ENCODE results near the gene IFT20. TPM values are rescaled to one million over a fixed set of nuclear protein-coding genes. Genes with fewer than 3 reads are reported as not detected.

Gene IFT20
- total RNA-seq, 1 experiment from 2014 or later = 25.4 TPM

DNA sequence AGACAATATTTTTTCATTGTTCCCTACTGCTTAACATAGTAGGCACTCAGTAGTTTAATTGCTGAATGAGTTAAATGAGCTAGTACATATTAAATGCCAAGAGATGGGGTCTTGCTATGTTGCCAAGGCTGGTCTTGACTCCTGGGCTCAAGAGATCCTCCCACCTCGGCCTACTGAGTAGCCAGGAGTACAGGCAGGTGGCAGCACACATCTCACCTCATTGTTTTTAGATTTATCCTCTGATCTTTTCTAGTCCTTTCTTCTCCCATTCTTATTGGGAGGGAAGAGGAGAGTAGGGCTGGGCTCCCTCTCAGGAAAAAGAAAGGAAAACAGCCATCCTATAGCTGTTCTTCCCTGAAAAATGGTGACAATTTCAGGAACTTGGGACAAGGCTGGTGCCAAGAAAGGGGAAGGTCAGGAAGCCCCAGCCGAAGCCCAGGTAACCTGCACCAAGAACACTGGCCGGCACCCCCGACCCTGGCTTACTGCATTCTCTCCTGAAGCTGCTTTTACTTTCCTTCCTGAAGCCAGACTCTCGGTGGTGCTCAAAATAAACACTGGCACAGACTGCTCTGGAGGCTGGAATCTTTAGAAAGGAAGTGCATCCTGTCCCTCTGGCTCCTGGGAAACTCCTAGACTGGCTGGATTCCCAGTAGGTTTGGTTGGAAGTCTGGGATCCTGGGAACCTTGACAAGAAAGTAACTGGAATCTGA, 2.9 kb upstream of the IFT20 start:
- BruUV-seq (replicated peaks) = no TSS peak
- no peak for TF ChIP-seq POLR2AphosphoS5 (IDR thresholded peaks at IDR 0.05; ENCODE audit: low read depth, low read length)
- TF ChIP-seq SIN3A (IDR thresholded peaks at IDR 0.05; ENCODE audit: borderline replicate concordance, insufficient read depth, low read depth, low read length) = no peak
- no peak for ATAC-seq
- intact Hi-C loops (cut with micrococcal nuclease; ENCODE audit: unreplicated experiment) = no loop called here
- ChIA-PET POLR2A (interaction anchor here (0.5 kb wide), 1 partner anchor 107 kb away, joined by 6 read pairs; no protein-coding TSS in a partner anchor), CTCF (no interaction called here)
- Histone ChIP-seq H3K4me3 (ENCODE audit: low read depth in 2 of 2, low read length in 2 of 2) (no peak overlapping the region), H3K27me3 (ENCODE audit: control insufficient read depth, insufficient read depth, low read length) (no peaks in the 10 kb centered on the region), H3K4me1 (ENCODE audit: control insufficient read depth, insufficient read depth, low read length) (peaks cover 27% of the 10 kb centered on the region), H3K9me3 (ENCODE audit: control insufficient read depth, insufficient read depth, low read depth, low read length) (no peaks in the 10 kb centered on the region), H3K27ac (ENCODE audit: low read length) (peak overlapping the region; percentile 40), H3K36me3 (ENCODE audit: control insufficient read depth, insufficient read depth, low read length) (no peaks in the 10 kb centered on the region; the same call in 1 of the 2 replicates)
- DNase-seq (ENCODE audit: low read depth, low spot score) = no peak
- in situ Hi-C loops (cut with HindIII; ENCODE audit: low pct_unique_long_range_greater_than_20kb, low sequenced_read_pairs) = no loop called here

DNA sequence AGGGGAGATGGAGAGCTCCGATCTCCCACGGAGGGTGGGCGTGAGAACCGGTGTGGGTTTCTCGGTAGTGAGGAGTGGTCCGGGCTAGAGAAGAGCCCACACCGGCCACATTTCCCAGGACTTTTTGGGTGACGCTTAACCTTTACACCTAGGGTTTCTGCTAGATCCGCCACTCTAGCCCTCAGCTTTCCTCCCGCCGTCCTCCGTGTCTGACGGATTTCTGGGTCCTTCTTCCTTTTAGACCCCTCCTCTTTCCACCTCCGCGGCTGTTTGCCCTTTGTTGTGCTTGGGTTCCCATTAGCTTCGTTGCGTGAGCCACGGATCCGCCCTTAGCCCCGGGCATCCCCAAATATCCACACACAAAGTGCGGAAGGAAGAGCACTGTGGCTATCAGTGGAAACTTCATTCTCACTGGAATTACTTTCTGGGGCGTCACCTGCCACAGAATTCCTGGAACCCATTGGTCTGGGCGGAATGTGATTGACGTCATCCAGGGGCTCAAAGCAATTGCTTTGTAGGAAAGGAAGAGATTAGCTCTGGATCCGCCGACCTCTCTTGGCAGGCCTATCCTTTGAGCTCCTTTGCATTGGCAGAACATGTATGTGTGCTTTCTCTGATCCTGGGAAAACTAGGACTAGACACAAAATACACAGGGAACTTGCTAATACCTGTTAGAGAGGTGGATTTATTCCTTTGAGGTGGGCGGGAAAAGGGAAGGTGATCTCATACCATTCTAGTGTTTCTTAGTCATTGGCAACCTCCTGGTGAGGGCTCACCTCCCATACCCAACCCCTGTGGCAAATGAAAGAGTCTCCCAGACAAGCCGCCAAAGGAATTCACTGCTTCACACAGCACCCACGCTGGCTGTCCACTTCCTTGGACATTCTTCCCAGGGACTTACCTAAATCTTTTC, 943 bp upstream of the IFT20 start:
- Histone ChIP-seq H3K36me3 (ENCODE audit: control insufficient read depth, insufficient read depth, low read length) (no peaks in the 10 kb centered on the region; the same call in 1 of the 2 replicates), H3K27me3 (ENCODE audit: control insufficient read depth, insufficient read depth, low read length) (no peaks in the 10 kb centered on the region), H3K4me1 (ENCODE audit: control insufficient read depth, insufficient read depth, low read length) (peaks cover 27% of the 10 kb centered on the region), H3K4me3 (ENCODE audit: low read depth in 2 of 2, low read length in 2 of 2) (peak overlapping the region; percentile 87 to 95), H3K9me3 (ENCODE audit: control insufficient read depth, insufficient read depth, low read depth, low read length) (no peaks in the 10 kb centered on the region), H3K27ac (ENCODE audit: low read length) (peak overlapping the region; percentile 94)
- TF ChIP-seq, protein P1, sequence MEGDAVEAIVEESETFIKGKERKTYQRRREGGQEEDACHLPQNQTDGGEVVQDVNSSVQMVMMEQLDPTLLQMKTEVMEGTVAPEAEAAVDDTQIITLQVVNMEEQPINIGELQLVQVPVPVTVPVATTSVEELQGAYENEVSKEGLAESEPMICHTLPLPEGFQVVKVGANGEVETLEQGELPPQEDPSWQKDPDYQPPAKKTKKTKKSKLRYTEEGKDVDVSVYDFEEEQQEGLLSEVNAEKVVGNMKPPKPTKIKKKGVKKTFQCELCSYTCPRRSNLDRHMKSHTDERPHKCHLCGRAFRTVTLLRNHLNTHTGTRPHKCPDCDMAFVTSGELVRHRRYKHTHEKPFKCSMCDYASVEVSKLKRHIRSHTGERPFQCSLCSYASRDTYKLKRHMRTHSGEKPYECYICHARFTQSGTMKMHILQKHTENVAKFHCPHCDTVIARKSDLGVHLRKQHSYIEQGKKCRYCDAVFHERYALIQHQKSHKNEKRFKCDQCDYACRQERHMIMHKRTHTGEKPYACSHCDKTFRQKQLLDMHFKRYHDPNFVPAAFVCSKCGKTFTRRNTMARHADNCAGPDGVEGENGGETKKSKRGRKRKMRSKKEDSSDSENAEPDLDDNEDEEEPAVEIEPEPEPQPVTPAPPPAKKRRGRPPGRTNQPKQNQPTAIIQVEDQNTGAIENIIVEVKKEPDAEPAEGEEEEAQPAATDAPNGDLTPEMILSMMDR (IDR thresholded peaks at IDR 0.05) = no peak
- TF ChIP-seq POLR2AphosphoS5 (IDR thresholded peaks at IDR 0.05; ENCODE audit: low read depth, low read length) (no peak), SIN3A (IDR thresholded peaks at IDR 0.05; ENCODE audit: borderline replicate concordance, insufficient read depth, low read depth, low read length) (no peak), TCF7L2 (IDR thresholded peaks at IDR 0.05; ENCODE audit: low read depth, low read length) (no peak)
- TF ChIP-seq, protein P2, sequence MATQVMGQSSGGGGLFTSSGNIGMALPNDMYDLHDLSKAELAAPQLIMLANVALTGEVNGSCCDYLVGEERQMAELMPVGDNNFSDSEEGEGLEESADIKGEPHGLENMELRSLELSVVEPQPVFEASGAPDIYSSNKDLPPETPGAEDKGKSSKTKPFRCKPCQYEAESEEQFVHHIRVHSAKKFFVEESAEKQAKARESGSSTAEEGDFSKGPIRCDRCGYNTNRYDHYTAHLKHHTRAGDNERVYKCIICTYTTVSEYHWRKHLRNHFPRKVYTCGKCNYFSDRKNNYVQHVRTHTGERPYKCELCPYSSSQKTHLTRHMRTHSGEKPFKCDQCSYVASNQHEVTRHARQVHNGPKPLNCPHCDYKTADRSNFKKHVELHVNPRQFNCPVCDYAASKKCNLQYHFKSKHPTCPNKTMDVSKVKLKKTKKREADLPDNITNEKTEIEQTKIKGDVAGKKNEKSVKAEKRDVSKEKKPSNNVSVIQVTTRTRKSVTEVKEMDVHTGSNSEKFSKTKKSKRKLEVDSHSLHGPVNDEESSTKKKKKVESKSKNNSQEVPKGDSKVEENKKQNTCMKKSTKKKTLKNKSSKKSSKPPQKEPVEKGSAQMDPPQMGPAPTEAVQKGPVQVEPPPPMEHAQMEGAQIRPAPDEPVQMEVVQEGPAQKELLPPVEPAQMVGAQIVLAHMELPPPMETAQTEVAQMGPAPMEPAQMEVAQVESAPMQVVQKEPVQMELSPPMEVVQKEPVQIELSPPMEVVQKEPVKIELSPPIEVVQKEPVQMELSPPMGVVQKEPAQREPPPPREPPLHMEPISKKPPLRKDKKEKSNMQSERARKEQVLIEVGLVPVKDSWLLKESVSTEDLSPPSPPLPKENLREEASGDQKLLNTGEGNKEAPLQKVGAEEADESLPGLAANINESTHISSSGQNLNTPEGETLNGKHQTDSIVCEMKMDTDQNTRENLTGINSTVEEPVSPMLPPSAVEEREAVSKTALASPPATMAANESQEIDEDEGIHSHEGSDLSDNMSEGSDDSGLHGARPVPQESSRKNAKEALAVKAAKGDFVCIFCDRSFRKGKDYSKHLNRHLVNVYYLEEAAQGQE (IDR thresholded peaks at IDR 0.05; ENCODE audit: insufficient read depth in 1 of 2, low read depth in 2 of 2, low read length in 1 of 2) = no peak
- ChIA-PET POLR2A (interaction anchor here (0.5 to 2.0 kb wide), 8 partner anchors 9 to 862 kb away, joined by 3 to 11 read pairs (median 6); partner anchors contain the start of genes POLDIP2 and TMEM97), CTCF (interaction anchor here (0.9 to 1.5 kb wide), 3 partner anchors 11 to 103 kb away, joined by 4 to 5 read pairs (median 5); no protein-coding TSS in a partner anchor)
- no peak for DNase-seq (ENCODE audit: low read depth, low spot score)
- in situ Hi-C loops (cut with HindIII; ENCODE audit: low pct_unique_long_range_greater_than_20kb, low sequenced_read_pairs) (no loop called here), intact Hi-C loops (cut with micrococcal nuclease; ENCODE audit: unreplicated experiment) (no loop called here)
- TSS peak; percentile 75 for BruUV-seq (replicated peaks)
- 0 out of 2 replicates have a peak, but pooled peaks have one; percentile 2 for ATAC-seq
